WTC11 (cell line): ENCODE measurements around the gene CCDC185. TPM values are rescaled to one million over a fixed set of nuclear protein-coding genes. Genes with fewer than 3 reads are reported as not detected.

Experiments used
- ATAC-seq: fragments of 200-7000 bp; cut with Tn5 transposase; 2 replicates; pipeline ENCODE4 v1.10.0; 2021; ENCODE audit warnings: mild to moderate bottlenecking, moderate library complexity
- CTCF ChIA-PET: fragments of 300-600 bp; sonication (Branson Sonifier 250); formaldehyde crosslinking; loops from one replicate; lab custom pipeline; 2021; ENCODE audit warnings: antibody characterized with exemption; lab: Charles Lee
- POLR2A ChIA-PET: fragments of 350-600 bp; sonication (Branson Sonifier 250); formaldehyde crosslinking; loops from one replicate; lab custom pipeline; 2021; ENCODE audit warnings: antibody characterized with exemption; lab: Charles Lee
- DNase-seq: peaks from one replicate; pipeline ENCODE4 v3.0.0; 2021; ENCODE audit warnings: low spot score
- H3K27ac Mint-ChIP-seq: 2 replicates; pipeline ENCODE4 v1.8.0; 2021; ENCODE audit warnings: mixed read lengths
- H3K27me3 Mint-ChIP-seq: 2 replicates; pipeline ENCODE4 v1.8.0; 2021; ENCODE audit warnings: low read depth, mild to moderate bottlenecking, moderate library complexity, mixed read lengths
- H3K36me3 Mint-ChIP-seq: 2 replicates; pipeline ENCODE4 v1.8.0; 2021; ENCODE audit warnings: mixed read lengths
- H3K4me1 Mint-ChIP-seq: 2 replicates; pipeline ENCODE4 v1.8.0; 2022; ENCODE audit warnings: mixed read lengths
- H3K4me3 Mint-ChIP-seq: 2 replicates; pipeline ENCODE4 v1.8.0; 2021; ENCODE audit warnings: mild to moderate bottlenecking, moderate library complexity, mixed read lengths
- H3K9me3 Mint-ChIP-seq: 2 replicates; pipeline ENCODE4 v1.8.0; 2021; ENCODE audit warnings: mixed read lengths
- ATF1 ChIP-seq: sonication (generic); formaldehyde crosslinking; IDR thresholded peaks from 2 replicates; pipeline ENCODE4 v1.8.1; 2023; ENCODE audit warnings: mild to moderate bottlenecking, moderate library complexity, missing genetic modification reagents
- CBFB ChIP-seq: sonication (generic); formaldehyde crosslinking; IDR thresholded peaks from 2 replicates; pipeline ENCODE4 v1.8.1; 2022; ENCODE audit warnings: mild to moderate bottlenecking, low read depth, missing genetic modification reagents
- E2F5 ChIP-seq: sonication (generic); formaldehyde crosslinking; IDR thresholded peaks from 2 replicates; pipeline ENCODE4 v1.8.1; 2022; ENCODE audit warnings: mild to moderate bottlenecking, moderate library complexity, missing genetic modification reagents
- KAT7 ChIP-seq: sonication (generic); formaldehyde crosslinking; IDR thresholded peaks from 2 replicates; pipeline ENCODE4 v1.8.1; 2023; ENCODE audit warnings: missing genetic modification reagents, mild to moderate bottlenecking, borderline replicate concordance
- MYBL2 ChIP-seq: sonication (generic); formaldehyde crosslinking; IDR thresholded peaks from 2 replicates; pipeline ENCODE4 v1.8.1; 2023; ENCODE audit warnings: mild to moderate bottlenecking, moderate library complexity, missing genetic modification reagents
- NFYB ChIP-seq: sonication (generic); formaldehyde crosslinking; conservative IDR thresholded peaks from 2 replicates; pipeline ENCODE4 v1.8.0; 2022; ENCODE audit warnings: low read depth, missing genetic modification reagents
- NR2C2 ChIP-seq: sonication (generic); formaldehyde crosslinking; IDR thresholded peaks from 2 replicates; pipeline ENCODE4 v1.8.0; 2022; ENCODE audit warnings: mild to moderate bottlenecking, missing genetic modification reagents
- PRRX2 ChIP-seq: fragments of 250-450 bp; sonication (Bioruptor Pico); IDR thresholded peaks from 2 replicates; pipeline ENCODE4 v1.8.0; 2021; ENCODE audit warnings: mild to moderate bottlenecking
- RORB ChIP-seq: fragments of 250-450 bp; sonication (Bioruptor Pico); IDR thresholded peaks from 2 replicates; pipeline ENCODE4 v1.9.0; 2021; ENCODE audit warnings: mild to moderate bottlenecking
- SMAD4 ChIP-seq: sonication (generic); formaldehyde crosslinking; IDR thresholded peaks from 2 replicates; pipeline ENCODE4 v1.8.0; 2022; ENCODE audit warnings: mild to moderate bottlenecking, missing genetic modification reagents
- TCF7 ChIP-seq: sonication (generic); formaldehyde crosslinking; IDR thresholded peaks from 2 replicates; pipeline ENCODE4 v1.8.0; 2022; ENCODE audit warnings: mild to moderate bottlenecking, low read depth, missing genetic modification reagents, moderate library complexity
- USF2 ChIP-seq: sonication (generic); formaldehyde crosslinking; IDR thresholded peaks from 2 replicates; pipeline ENCODE4 v1.8.1; 2023; ENCODE audit warnings: mild to moderate bottlenecking, missing genetic modification reagents, moderate library complexity
- ZMAT4 ChIP-seq: fragments of 250-450 bp; sonication (Bioruptor Pico); IDR thresholded peaks from 2 replicates; pipeline ENCODE4 v1.9.0; 2021; ENCODE audit warnings: mild to moderate bottlenecking
- ZNF121 ChIP-seq: sonication (generic); formaldehyde crosslinking; IDR thresholded peaks from 2 replicates; pipeline ENCODE4 v1.8.0; 2023; ENCODE audit warnings: missing genetic modification reagents
- ZNF317 ChIP-seq: sonication (generic); formaldehyde crosslinking; IDR thresholded peaks from 2 replicates; pipeline ENCODE4 v1.8.1; 2023; ENCODE audit warnings: low read depth, mild to moderate bottlenecking, moderate library complexity, missing genetic modification reagents, borderline replicate concordance
- ZNF396 ChIP-seq: fragments of 250-450 bp; sonication (Bioruptor Pico); IDR thresholded peaks from 2 replicates; pipeline ENCODE4 v1.8.0; 2021; ENCODE audit warnings: mild to moderate bottlenecking, moderate library complexity, borderline replicate concordance
- ZNF671 ChIP-seq: fragments of 250-450 bp; sonication (Bioruptor Pico); IDR thresholded peaks from 2 replicates; pipeline ENCODE4 v1.8.0; 2021; ENCODE audit warnings: mild to moderate bottlenecking
- total RNA-seq: library from RNA; stranded (reverse); gene quantifications from 3 replicates; pipeline ENCODE4 v1.2.3, GENCODE V29; 2021
- TF ChIP-seq, protein P1 (sequence below): sonication (generic); formaldehyde crosslinking; IDR thresholded peaks from 2 replicates; pipeline ENCODE4 v1.8.1; 2023; ENCODE audit warnings: mild to moderate bottlenecking, missing genetic modification reagents, moderate library complexity
- TF ChIP-seq, protein P2 (sequence below): sonication (generic); formaldehyde crosslinking; IDR thresholded peaks from 2 replicates; pipeline ENCODE4 v1.8.0; 2022; ENCODE audit warnings: missing genetic modification reagents
- TF ChIP-seq, protein P3 (sequence below): fragments of 250-450 bp; sonication (Bioruptor Pico); IDR thresholded peaks from 2 replicates; pipeline ENCODE4 v1.9.0; 2021; ENCODE audit warnings: mild to moderate bottlenecking, borderline replicate concordance
- TF ChIP-seq, protein P4 (sequence below): sonication (generic); formaldehyde crosslinking; IDR thresholded peaks from 2 replicates; pipeline ENCODE4 v1.8.0; 2023; ENCODE audit warnings: mild to moderate bottlenecking, missing genetic modification reagents

The CCDC185 gene
- total RNA-seq, 1 experiment from 2014 or later, result not detected

- TF ChIP-seq, protein P1, sequence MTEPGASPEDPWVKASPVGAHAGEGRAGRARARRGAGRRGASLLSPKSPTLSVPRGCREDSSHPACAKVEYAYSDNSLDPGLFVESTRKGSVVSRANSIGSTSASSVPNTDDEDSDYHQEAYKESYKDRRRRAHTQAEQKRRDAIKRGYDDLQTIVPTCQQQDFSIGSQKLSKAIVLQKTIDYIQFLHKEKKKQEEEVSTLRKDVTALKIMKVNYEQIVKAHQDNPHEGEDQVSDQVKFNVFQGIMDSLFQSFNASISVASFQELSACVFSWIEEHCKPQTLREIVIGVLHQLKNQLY (CRISPR knock-in tag), result no peak
- no peak for TF ChIP-seq MYBL2 (CRISPR knock-in tag)
- TF ChIP-seq, protein P2, sequence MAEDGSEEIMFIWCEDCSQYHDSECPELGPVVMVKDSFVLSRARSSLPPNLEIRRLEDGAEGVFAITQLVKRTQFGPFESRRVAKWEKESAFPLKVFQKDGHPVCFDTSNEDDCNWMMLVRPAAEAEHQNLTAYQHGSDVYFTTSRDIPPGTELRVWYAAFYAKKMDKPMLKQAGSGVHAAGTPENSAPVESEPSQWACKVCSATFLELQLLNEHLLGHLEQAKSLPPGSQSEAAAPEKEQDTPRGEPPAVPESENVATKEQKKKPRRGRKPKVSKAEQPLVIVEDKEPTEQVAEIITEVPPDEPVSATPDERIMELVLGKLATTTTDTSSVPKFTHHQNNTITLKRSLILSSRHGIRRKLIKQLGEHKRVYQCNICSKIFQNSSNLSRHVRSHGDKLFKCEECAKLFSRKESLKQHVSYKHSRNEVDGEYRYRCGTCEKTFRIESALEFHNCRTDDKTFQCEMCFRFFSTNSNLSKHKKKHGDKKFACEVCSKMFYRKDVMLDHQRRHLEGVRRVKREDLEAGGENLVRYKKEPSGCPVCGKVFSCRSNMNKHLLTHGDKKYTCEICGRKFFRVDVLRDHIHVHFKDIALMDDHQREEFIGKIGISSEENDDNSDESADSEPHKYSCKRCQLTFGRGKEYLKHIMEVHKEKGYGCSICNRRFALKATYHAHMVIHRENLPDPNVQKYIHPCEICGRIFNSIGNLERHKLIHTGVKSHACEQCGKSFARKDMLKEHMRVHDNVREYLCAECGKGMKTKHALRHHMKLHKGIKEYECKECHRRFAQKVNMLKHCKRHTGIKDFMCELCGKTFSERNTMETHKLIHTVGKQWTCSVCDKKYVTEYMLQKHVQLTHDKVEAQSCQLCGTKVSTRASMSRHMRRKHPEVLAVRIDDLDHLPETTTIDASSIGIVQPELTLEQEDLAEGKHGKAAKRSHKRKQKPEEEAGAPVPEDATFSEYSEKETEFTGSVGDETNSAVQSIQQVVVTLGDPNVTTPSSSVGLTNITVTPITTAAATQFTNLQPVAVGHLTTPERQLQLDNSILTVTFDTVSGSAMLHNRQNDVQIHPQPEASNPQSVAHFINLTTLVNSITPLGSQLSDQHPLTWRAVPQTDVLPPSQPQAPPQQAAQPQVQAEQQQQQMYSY (CRISPR knock-in tag), result 0 out of 2 replicates have a peak, but pooled peaks have one; percentile 17
- no peak for TF ChIP-seq TCF7
- TF ChIP-seq ZMAT4 (CRISPR knock-in tag), result no peak
Measured at GRCh38 chr1:223393275-223394214, at the start of gene CCDC185 (continued).

DNA sequence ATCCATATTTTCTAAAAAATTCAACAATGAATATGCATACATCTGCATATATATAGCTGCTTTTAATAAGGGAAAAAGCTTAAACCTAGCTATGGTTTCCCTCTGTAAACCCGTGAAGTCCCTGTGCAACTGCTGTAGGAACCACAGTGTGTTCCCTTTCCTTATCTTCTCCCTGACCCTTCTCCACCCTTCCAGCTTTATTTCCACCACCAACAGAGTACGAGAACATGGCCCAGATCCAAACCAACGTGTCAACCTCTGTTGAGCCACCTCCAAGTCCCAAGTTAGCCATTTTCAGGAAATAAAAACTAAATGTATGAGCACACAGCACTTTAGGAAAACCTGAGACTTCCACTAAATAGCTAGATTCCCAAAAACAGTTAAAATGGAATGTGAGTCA, 49.5 kb upstream of the CCDC185 start:
- Mint-ChIP-seq H3K4me1 (0 out of 2 replicates have a peak, but pooled peaks cover 3% of the 10 kb centered on the region), H3K9me3 (no peaks in the 10 kb centered on the region), H3K27ac (no peak overlapping the region), H3K27me3 (no peaks in the 10 kb centered on the region; the same call in 1 of the 2 replicates), H3K36me3 (no peaks in the 10 kb centered on the region), H3K4me3 (no peak overlapping the region)
- CTCF ChIA-PET, result interaction anchor here (3.4 kb wide), 1 partner anchor 210 kb away, joined by 16 read pairs; no protein-coding TSS in a partner anchor
- TF ChIP-seq, protein P3, sequence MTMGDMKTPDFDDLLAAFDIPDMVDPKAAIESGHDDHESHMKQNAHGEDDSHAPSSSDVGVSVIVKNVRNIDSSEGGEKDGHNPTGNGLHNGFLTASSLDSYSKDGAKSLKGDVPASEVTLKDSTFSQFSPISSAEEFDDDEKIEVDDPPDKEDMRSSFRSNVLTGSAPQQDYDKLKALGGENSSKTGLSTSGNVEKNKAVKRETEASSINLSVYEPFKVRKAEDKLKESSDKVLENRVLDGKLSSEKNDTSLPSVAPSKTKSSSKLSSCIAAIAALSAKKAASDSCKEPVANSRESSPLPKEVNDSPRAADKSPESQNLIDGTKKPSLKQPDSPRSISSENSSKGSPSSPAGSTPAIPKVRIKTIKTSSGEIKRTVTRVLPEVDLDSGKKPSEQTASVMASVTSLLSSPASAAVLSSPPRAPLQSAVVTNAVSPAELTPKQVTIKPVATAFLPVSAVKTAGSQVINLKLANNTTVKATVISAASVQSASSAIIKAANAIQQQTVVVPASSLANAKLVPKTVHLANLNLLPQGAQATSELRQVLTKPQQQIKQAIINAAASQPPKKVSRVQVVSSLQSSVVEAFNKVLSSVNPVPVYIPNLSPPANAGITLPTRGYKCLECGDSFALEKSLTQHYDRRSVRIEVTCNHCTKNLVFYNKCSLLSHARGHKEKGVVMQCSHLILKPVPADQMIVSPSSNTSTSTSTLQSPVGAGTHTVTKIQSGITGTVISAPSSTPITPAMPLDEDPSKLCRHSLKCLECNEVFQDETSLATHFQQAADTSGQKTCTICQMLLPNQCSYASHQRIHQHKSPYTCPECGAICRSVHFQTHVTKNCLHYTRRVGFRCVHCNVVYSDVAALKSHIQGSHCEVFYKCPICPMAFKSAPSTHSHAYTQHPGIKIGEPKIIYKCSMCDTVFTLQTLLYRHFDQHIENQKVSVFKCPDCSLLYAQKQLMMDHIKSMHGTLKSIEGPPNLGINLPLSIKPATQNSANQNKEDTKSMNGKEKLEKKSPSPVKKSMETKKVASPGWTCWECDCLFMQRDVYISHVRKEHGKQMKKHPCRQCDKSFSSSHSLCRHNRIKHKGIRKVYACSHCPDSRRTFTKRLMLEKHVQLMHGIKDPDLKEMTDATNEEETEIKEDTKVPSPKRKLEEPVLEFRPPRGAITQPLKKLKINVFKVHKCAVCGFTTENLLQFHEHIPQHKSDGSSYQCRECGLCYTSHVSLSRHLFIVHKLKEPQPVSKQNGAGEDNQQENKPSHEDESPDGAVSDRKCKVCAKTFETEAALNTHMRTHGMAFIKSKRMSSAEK, result no peak
- TF ChIP-seq ZNF317 (CRISPR knock-in tag), result no peak
- no peak for TF ChIP-seq NR2C2
- TF ChIP-seq TCF7, result no peak
- no peak for TF ChIP-seq E2F5 (CRISPR knock-in tag)
- TF ChIP-seq SMAD4 (CRISPR knock-in tag), result no peak
- TF ChIP-seq, protein P4, sequence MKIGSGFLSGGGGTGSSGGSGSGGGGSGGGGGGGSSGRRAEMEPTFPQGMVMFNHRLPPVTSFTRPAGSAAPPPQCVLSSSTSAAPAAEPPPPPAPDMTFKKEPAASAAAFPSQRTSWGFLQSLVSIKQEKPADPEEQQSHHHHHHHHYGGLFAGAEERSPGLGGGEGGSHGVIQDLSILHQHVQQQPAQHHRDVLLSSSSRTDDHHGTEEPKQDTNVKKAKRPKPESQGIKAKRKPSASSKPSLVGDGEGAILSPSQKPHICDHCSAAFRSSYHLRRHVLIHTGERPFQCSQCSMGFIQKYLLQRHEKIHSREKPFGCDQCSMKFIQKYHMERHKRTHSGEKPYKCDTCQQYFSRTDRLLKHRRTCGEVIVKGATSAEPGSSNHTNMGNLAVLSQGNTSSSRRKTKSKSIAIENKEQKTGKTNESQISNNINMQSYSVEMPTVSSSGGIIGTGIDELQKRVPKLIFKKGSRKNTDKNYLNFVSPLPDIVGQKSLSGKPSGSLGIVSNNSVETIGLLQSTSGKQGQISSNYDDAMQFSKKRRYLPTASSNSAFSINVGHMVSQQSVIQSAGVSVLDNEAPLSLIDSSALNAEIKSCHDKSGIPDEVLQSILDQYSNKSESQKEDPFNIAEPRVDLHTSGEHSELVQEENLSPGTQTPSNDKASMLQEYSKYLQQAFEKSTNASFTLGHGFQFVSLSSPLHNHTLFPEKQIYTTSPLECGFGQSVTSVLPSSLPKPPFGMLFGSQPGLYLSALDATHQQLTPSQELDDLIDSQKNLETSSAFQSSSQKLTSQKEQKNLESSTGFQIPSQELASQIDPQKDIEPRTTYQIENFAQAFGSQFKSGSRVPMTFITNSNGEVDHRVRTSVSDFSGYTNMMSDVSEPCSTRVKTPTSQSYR, result no peak
- no peak for TF ChIP-seq NFYB (CRISPR knock-in tag)
- no peak for TF ChIP-seq KAT7 (CRISPR knock-in tag)
- TF ChIP-seq CBFB (CRISPR knock-in tag), result no peak
- no peak for TF ChIP-seq RORB (CRISPR knock-in tag)
- TF ChIP-seq ZNF396 (CRISPR knock-in tag), result no peak
- no peak for TF ChIP-seq ZNF671
- no peak for TF ChIP-seq PRRX2
- no peak for TF ChIP-seq ATF1 (CRISPR knock-in tag)
- no peak for TF ChIP-seq USF2 (CRISPR knock-in tag)
- TF ChIP-seq ZNF121 (CRISPR knock-in tag), result no peak
- POLR2A ChIA-PET, result no interaction called here
- no peak for DNase-seq
- no peak for ATAC-seq
